HG03097 (cell line): Measurements from ENCODE around the gene IL34.
"Not testable (repeated sequence)": the region's sequence is repeated elsewhere in the genome, so short reads cannot be mapped to it uniquely, and the experiment has no call there.

Experiments
- ATAC-seq: cut with Tn5 transposase; IDR thresholded peaks from one replicate; pipeline ENCODE4 v1.9.1; 2021; ENCODE audit not compliant: unreplicated experiment, low FRiP score

Gene IL34

DNA sequence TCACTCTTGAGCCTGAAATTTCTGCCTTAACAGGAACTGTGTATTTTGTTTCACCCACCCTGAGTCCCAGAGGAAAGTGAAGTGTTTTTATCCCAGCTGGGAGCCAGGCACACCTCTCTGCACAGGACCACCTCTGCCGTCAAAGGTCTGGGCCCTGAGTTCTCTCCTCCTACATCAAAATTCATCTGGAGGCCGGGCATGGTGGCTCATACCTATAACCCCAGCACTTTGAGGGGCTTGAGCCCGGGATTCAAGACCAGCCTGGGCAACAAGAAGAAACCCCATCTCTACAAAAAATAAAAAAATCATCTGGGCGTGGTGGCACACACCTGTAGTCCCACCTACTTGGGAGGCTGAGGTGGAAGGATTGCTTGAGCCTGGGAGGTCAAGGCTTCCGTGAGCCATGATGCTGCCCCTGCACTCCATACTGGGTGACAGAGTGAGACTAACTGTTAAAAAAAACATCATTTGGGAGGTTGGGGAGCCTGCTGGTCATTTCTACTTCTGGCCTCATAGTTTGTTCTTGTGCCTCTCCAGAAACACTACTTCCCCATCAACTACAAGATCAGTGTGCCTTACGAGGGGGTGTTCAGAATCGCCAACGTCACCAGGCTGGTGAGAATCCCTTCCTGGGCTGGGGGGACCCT lies 9.8 kb downstream of the IL34 start:
- ATAC-seq, result no peak

DNA sequence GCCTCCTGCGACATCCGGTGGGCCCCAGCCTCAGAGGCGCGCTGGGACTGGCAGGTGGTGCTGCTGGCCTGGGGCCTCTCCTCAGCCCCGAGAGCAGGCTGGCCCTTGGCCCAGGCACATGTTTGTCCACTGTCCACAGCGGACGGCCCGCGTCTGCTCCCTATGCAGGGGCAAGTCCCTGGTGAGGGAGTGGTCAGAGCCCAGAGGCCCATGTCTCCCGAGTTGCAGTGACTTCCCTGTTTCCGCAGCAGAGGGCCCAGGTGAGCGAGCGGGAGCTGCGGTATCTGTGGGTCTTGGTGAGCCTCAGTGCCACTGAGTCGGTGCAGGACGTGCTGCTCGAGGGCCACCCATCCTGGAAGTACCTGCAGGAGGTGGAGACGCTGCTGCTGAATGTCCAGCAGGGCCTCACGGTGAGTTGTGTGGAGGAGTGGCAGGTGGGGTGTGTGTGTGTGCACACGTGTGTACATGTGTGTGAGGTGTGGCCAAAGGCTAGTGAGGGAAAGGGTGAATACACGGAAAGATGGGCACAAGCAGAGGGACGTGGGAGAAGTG lies 10.4 kb downstream of the IL34 start:
- no peak for ATAC-seq

DNA sequence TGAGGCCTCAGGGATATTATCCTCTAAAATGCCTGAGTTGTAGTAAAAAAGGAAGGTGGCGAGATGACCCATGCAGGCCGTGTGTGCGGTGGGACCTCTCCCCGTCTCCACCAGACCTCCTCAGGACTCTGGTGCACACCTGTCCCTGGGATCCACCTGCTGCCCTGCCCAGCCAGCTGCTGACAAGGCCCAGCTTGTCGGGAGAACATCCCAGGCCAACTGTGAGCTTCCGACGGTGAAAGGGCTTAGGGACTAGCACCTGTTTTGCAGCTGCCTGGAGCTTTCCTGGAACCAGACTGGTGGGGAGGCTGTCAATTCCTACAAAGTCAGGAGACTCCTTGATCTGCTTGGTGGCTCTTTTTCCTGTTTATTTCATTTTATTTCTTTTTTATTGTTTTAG lies 11.6 kb downstream of the IL34 start:
- ATAC-seq, result no peak

DNA sequence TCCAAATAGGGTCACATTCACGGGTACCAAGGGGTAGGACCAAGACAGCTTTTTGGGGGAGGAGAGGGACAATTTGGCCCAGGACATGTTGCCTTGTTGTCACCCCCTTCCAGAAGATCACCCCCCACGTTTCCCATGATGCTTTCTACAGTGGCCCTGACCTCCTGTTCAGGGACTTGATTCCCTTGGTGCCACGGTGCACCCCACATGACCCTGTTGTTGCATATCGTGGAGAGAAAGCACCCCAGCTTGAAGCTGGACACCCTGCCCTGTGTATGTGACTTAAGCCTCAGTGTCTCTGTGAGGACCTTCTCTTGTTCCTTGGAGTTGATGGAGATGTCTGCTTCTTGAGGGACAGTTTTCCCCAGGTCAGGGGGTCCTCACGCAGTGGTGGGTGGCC lies 12.6 kb downstream of the IL34 start:
- ATAC-seq, result no peak

DNA sequence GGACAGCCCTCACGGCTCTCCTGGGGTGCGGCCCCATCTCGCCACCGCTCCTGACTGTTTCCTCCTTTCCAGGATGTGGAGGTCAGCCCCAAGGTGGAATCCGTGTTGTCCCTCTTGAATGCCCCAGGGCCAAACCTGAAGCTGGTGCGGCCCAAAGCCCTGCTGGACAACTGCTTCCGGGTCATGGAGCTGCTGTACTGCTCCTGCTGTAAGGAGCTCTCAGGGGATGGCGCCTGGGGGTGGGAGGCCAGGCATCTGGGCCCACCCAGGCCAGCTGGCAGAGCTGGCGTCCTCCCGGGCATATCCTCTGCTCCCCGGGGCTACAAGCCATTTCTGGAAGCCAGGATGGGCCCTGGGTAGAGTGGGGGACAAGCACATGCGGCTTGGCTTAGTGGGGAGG lies 13.2 kb downstream of the IL34 start:
- no peak for ATAC-seq

DNA sequence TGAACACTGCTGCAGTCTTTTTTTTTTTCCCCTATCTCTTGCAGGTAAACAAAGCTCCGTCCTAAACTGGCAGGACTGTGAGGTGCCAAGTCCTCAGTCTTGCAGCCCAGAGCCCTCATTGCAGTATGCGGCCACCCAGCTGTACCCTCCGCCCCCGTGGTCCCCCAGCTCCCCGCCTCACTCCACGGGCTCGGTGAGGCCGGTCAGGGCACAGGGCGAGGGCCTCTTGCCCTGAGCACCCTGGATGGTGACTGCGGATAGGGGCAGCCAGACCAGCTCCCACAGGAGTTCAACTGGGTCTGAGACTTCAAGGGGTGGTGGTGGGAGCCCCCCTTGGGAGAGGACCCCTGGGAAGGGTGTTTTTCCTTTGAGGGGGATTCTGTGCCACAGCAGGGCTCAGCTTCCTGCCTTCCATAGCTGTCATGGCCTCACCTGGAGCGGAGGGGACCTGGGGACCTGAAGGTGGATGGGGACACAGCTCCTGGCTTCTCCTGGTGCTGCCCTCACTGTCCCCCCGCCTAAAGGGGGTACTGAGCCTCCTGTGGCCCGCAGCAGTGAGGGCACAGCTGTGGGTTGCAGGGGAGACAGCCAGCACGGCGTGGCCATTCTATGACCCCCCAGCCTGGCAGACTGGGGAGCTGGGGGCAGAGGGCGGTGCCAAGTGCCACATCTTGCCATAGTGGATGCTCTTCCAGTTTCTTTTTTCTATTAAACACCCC lies 13.8 kb downstream of the IL34 start:
- ATAC-seq, result no peak

DNA sequence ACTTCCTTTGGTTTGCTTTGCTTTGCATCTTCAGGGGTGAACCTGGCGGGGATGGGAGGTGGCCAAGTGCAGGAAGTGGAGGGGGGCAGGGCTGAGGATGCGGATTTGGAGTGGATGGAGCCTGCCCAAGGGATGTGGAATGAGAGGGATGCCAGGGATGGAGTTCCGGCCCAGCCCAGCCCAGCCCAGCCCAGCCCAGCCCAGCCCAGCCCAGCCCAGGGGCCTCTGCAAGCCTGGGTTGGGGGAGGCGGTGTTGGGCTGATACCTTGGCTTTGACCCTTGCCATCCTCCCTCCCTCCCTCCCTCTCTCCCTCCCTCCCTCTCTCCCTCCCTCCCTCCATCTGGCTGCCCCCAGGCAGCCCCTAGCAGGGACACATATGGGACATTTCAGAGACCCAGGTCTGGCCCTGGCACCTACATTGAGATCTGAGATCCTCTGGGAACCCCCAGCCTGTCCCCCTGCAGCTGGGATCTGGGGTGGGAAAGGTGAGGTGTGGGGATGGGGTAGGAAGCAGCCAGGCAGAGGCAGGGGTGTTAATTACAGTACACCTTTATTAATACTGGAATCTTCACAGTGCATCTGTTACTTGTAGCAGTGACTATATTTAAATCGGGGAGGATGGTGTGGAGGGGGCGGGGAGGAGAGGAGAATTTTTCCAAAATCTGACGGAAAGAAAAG lies 14.5 kb downstream of the IL34 start:
- no peak for ATAC-seq

DNA sequence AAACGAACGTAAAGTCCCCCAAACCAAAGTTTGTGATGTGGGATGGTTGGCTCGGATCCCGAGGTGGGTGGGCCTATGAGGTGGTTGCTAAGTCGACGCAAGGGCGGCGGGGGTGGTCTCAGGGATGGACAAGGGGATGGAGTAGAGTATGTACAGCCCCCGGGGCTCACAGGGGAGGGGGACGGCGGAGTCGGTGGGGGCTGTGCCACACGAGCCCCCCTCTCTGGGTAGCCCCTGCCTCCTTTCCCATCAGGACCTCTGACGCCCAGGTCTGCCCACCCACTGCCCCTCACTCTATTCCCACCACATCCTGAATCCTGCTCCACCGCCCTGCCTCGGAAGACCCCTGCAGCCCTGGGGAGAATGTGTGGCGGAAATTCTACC lies 15.2 kb downstream of the IL34 start:
- ATAC-seq, result no peak

DNA sequence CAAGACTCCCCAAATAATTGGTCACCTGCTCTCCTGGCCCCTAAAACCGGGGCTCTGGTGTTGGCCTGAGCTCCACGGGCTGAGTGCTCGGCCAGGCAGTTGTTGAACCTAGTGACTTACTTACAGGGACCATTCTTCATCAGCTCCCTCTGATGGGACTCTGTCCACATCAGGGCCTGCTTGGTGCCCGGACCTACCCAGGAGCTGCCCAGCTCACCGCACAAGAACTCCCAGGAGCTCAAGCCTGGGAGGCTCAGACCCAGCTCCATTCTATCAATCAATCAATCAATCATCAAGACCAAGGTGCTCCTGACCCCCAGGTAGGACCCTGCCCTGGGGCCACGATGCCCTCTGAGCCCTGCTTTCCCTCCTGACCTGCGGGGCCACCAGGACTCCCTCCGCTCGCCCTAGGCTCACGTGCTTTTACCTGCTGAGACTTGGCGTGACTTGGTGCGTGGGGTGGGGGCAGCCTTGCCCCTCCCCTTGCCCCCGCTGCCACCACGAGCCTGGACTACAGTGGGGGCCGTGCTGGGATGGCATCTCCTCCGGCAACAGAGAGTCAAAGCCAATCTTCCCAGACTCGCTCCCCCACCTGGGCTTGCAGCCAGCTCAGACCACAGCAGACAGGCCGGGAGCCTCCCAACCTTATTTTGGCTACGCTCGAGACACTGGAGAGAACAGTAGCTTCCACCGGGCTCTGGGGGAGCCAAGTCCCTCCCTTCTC lies 15.7 kb downstream of the IL34 start:
- ATAC-seq, result no peak

DNA sequence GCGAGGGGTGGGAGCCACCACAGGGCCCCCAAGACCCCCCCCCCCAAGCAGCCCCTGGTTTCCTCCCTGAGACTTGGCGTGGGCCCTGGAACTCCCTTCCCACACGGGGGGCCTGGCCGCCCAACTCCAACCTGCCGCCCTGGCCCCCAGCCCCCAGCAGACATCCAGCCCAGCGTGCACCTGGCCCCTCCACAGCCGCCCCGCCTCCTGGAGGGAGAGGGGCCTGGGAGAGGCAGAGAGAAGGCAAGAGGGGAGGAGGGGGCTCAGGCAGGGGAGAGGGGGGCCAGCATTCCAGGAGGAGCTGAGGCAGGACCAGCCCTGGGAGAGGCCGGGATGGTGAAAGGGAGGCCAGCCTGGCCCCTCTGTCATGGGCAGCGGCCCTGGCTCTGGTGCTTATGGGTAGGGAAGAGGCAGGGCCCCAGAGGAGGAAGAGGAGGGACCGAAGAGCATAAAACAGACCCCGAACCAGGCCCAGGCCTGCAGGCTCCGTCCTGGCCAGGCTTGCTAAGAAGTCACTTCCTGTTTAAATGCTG lies 16.7 kb downstream of the IL34 start:
- ATAC-seq, result no peak

DNA sequence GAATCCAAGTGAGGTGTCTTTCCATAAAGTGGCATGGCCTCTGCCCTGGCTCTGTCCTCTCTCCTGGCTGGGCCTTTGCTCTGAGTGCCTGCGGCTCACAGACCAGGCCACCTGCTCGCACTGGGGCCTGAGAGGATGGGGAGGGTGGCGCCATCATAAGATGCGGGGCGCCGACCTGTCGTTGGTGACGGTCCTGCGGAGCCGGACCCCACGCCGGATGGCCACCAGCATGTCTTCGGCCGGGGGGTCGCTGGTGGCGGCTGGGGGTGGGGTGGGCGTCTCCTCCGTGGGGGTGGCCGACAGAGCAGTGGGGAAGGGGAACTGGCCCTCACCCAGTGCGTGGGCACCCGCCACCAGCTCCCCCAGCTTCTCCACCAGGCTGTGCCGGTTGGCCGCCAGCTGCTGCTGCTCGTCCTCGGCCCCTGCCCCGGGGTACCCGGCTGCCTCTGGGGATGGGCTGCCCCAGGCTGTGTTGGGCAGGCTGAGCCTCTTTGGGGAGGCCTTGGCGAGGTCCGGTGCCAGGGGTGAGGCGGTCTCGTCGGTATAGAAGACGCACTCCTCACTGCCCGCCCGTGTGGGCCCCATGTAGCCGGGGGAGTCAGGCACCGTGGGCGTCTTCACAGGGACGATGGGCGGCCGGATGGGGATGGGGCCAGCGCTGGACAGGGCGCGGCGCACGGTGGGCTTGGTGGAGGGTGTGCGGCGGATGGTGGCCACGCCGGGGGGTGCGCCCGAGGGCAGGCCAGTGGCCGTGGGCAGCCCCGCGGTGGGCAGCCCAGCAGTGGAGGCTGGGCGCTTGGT lies 17.4 kb downstream of the IL34 start:
- no peak for ATAC-seq

DNA sequence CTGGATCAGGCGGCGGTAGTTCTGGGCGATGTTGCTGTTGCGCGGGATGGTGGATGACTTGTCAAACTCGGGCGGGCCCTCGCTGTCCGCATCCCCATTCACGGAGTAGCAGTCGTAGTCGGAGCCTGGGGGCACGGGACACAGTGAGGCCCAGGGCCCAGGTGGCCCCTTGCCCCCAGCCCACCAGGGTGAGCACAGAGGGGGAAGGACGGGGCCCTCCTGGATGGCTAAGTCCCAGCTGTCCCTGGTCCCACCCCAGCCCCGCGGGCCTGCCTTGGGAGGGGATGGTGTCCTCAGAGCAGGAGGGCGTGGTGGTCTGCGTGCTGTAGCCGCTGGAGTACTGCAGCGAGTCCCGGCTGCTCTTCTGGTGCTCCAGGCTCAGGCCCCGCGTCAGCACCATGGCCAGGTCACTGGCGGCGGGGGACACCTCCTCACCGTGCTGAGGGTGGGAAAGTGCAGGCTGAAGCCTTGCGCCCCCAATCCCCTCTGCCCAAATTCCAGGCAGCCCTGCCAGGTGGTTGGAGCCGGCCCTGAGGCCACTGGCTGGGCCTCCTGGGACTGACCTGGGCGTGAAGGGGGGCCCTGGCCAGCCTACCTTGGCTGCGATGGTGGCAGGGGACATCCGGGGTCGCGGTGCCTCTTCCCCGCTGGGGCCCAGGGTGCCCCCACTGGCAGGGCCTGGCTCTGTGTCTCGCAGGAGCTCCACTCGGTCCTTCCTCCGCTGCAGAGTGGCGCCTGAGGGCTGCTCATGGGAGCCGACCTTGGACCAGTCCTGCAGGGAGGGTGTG lies 18.2 kb downstream of the IL34 start:
- ATAC-seq, result no peak

DNA sequence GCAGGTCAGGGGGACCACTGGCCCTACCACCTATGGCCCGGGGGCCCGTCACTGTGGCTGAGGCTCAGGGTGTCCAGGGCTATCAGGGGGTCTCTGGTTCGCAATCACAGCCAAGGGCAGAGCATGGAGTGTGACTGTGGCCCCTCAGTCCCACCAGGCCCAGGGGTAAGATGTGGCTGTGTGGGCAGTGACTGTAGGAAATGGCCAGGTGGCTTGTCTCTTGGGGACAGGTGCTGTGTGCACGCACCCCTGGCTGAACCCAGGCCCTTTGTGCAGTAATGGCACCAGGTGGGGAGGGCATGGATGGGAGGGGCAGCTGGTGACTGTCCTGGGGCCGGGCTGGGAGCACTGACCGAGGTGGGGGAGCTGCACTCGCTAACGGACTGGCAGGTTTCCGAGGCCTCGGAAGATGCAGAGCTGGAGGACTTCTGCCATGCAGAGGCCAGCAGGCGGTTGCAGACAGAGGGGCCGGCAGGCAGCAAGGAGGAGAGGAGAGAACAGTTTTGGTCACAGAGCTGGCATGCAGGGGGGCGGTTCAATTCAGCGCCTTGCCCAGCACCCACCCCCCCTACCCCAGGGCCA lies 18.8 kb downstream of the IL34 start:
- ATAC-seq, result no peak

DNA sequence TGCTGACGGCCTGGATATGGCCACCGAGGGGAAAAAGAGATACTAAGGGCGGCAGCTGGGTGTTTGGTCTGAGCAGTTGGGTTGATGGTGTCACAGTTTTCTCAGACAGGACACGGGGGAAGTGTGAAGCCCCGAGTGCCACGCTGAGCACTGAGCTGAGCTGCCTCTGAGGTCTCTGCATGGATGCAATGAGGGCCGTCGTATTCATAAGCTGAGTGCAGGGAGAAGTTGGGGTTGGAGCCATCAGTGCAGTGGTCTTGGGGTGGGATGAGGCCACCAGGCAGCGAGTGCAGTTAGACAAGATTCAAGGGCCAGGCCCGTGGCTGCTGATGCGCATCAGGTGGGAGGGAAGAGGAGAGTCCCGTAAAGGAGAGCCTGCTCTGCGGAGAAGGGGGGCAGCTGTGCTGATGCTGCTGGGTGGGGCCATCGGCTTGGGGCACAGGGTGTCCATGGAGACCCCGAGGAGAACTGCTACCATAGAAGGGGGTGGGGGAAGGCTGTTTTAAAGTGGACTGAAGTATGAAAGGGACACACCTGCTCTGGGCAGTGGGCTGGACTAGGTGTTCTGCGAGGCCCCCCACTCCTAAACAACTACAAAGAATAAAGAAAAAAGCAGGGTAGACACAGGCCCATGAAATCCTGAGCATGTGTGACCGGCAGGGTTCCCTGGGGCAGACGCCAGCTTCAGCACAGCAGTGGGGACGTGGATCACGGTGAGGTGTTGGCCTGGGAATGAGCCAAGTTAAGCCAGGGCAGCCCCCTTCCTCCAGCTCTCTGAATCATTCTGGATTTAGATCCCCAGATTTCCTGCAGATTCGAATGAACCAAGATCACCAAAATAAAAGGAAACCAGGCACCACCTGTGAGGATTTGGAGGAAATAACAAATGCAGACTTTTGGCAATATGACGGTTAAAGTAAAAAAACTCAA lies 19.7 kb downstream of the IL34 start:
- ATAC-seq, result no peak

DNA sequence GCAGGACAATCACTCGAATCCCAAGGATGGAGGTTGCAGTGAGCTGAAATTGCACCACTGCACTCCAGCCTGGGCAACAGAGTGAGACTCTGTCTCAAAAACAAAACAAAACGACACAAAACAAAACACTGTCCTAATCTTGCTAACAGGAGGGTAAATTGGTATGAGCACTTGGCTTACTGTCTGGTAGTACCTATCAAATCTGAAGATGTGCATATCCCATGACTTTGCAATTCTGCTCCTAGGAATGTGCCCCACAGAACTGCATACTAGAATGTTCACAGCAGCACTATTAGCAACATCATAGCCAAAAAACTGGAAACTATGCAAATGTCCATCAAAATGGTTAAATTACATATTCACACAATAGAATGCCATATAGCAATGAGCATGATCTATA lies 23.8 kb downstream of the IL34 start:
- no peak for ATAC-seq

DNA sequence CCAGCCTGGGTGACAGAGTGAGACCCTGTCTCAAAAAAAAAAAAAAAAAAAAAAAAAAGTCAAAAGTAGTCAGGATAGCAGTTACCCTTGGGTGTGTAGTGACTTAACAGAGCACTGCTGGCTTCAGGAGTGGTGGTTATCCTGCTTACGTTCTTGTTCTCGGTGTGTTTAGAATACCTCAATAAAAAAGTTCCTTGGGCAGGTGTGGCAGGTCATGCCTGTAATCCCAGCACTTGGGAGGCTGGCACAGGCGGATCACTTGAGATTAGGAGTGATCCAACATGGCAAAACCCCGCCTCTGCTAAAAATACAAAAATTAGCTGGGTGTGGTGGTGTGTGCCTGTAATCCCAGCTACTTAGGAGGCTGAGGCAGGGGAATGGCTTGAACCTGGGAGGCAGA lies 24.6 kb downstream of the IL34 start:
- ATAC-seq, result not testable (repeated sequence)

DNA sequence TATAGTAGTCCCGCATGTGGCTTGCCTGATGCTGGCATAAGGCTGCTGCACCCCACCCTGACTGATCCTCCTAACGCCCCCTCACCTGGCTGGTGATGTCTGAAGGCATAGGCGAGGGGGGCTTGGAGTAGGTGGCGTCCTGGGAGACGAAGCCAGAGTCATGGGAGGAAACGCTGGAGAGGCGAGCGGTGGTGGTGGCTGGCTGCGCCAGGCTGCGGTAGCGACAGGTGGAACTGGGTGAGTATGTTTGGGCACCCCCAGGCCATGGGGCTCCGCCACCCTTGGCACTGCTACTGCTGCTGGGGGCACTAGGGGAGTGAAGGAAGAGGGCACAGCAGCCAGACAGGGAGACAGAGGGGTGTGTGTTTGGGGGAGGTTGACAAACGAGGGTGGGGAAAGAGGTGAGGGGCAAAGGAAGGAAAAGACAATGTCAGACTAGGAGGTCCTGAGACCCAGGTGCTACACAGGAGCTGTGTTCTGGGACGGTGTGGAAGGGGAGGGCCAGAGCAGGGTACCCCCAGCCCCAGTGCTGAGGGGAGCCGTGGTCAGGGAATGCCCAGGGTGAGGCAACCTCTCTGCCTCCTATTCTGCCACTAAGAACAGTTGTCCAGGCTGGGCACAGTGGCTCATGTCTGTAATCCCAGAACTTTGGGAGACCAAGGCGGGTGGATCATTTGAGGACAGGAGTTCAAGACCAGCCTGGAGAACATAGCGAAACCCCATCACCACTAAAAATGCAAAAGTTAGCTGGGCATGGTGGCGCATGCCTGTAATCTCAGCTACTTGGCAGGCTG lies 28.1 kb downstream of the IL34 start:
- ATAC-seq, result no peak
